Mucosa of descending colon (tissue), 3 donors: ENCODE measurements around the gene PRR13. TPM values are rescaled to one million over a fixed set of nuclear protein-coding genes. Genes with fewer than 3 reads are reported as not detected.
"Not testable (repeated sequence)": the region's sequence is repeated elsewhere in the genome, so short reads cannot be mapped to it uniquely, and the experiment has no call there.

Experiments used
- ATAC-seq: fragments of 200-7000 bp; cut with Tn5 transposase; one replicate; pipeline ENCODE4 v1.9.1; 2020; ENCODE audit warnings: mild to moderate bottlenecking, moderate library complexity
- DNase-seq, 3 donors: peaks; one replicate each; pipeline ENCODE4 v3.0.0-alpha.2; 2020
- H3K36me3 ChIP-seq: fragments of 200-600 bp; one replicate; pipeline ENCODE4 v1.8.0; 2021; ENCODE audit warnings: low read depth, mild to moderate bottlenecking
- H3K4me1 ChIP-seq: fragments of 200-600 bp; one replicate; pipeline ENCODE4 v1.8.0; 2021; ENCODE audit warnings: low read depth, mild to moderate bottlenecking
- H3K4me3 ChIP-seq: fragments of 200-600 bp; one replicate; pipeline ENCODE4 v1.8.0; 2021; ENCODE audit warnings: mild to moderate bottlenecking
- H3K9me3 ChIP-seq: fragments of 200-600 bp; one replicate; pipeline ENCODE4 v1.8.0; 2021; ENCODE audit warnings: mild to moderate bottlenecking
- intact Hi-C, 2 donors: fragments of 100-400 bp; cut with DNase I in 1 of 2; cut with micrococcal nuclease in 1 of 2; formaldehyde crosslinking; loops; one replicate each; pipeline versions ENCODE4 v1.11.0 to v1.11.1; 2022; cut with DNase I, micrococcal nuclease
- total RNA-seq, 3 donors: library from RNA; stranded (reverse); fragmentation: NEBNext Ultra II Directional in 2 of 3; extraction: Animal tissue kit (Norgen Biotek cat#: 25700) in 2 of 3; gene quantifications; one replicate each; pipeline versions ENCODE4 v1.2.1 to v1.2.4, GENCODE V29; 2021 to 2023
- TF ChIP-seq, protein P1 (sequence below): fragments of 200-600 bp; IDR thresholded peaks from one replicate; pipeline ENCODE4 v1.8.0; 2022; ENCODE audit warnings: antibody characterized with exemption, mild to moderate bottlenecking
- donor health status: DM: no; HTN: no; CAD: no; lungs with moderate emphysema.
- donor health status: DM: no; HTN: no; CAD: no.
- donor health status: DM: no; HTN: yes; CAD: no.

PRR13 gene
- total RNA-seq, 3 donors from 2014 or later: 283 to 581 (median 528) TPM

DNA sequence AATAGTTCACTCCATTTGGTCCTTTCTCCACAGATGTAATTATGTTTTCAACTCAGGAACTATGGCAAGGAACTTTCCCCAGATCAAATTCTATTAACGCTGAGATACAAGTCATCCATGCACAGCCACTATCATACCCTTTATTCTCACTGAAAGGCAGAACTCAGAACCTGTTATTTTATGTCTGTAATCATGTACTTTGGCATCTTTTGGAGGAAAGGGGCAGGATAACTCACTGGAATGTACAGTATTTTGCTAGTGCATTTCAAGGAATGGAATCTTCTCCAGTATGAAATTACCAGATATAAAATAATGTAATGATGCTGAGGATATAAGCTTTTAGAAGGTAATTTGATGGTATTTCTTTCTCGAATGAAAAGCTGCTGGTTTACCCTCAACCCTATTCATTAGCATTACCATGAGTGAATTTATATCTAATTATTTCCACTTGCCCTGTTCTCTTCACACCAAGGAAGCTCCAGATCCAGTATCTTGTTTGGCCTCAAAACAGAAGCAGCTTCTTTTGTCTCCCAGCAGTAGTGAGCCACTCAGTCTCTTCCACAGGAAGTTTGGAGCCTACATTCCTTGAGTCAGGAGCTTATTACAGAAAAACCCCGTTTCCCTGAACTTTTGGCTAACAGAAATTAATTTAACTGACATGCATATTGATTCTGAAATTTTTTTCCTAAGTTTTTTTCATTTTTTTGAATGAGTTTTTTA, 27.9 kb upstream of the PRR13 start:
- H3K9me3 ChIP-seq: no peaks in the 10 kb centered on the region
- H3K4me1 ChIP-seq: no peaks in the 10 kb centered on the region
- intact Hi-C loops: no loop called here
- DNase-seq (no peak), ATAC-seq (no peak)
- no peak overlapping the region for H3K4me3 ChIP-seq
- TF ChIP-seq, protein P1, sequence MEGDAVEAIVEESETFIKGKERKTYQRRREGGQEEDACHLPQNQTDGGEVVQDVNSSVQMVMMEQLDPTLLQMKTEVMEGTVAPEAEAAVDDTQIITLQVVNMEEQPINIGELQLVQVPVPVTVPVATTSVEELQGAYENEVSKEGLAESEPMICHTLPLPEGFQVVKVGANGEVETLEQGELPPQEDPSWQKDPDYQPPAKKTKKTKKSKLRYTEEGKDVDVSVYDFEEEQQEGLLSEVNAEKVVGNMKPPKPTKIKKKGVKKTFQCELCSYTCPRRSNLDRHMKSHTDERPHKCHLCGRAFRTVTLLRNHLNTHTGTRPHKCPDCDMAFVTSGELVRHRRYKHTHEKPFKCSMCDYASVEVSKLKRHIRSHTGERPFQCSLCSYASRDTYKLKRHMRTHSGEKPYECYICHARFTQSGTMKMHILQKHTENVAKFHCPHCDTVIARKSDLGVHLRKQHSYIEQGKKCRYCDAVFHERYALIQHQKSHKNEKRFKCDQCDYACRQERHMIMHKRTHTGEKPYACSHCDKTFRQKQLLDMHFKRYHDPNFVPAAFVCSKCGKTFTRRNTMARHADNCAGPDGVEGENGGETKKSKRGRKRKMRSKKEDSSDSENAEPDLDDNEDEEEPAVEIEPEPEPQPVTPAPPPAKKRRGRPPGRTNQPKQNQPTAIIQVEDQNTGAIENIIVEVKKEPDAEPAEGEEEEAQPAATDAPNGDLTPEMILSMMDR: no peak
- peaks cover 16% of the 10 kb centered on the region for H3K36me3 ChIP-seq

GRCh38 chr12:53414756-53415417, 26.6 kb upstream of the PRR13 start:
- H3K36me3 ChIP-seq: peaks cover 8% of the 10 kb centered on the region
- no peak overlapping the region for H3K4me3 ChIP-seq
- ATAC-seq (no peak), DNase-seq (no peak)
- H3K4me1 ChIP-seq: no peaks in the 10 kb centered on the region
- TF ChIP-seq, protein P1: no peak
- H3K9me3 ChIP-seq: no peaks in the 10 kb centered on the region
- intact Hi-C loops: no loop called here

DNA sequence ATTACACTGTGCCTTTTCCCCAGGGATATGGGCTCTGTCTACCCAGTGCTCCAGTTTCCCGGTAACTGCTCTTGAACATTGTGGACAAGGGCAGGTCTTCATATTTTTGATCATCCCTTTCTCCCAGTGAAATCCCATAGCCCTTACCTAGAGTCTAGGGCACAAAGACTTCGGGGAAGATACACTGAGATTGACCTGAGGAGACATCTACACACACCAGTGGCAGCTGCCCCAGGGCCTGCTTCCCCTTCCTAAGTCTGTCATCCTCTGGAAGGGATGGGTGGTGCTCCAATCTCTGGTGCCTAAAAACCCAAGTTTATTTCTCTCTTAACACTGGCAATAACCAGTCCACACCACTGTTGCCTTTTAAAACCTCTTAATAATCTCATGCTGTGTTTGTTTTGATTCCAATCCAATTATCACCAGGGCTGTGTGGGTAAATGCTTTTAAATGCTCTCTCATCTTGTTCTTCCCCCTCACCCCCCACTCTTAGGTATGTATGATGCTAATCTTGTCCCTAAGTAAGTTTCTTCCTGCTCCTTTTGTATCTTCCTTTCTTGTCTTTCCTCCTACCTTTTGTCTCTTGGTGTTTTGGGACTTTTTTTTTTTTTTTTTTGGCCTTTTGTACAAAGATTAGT, 25.7 kb upstream of the PRR13 start:
- H3K9me3 ChIP-seq, DNase-seq, H3K4me1 ChIP-seq, intact Hi-C loops, ATAC-seq, H3K4me3 ChIP-seq, H3K36me3 ChIP-seq: not testable (repeated sequence)

GRCh38 chr12:53417291-53417816, 24.2 kb upstream of the PRR13 start:
- H3K4me1 ChIP-seq, intact Hi-C loops, H3K4me3 ChIP-seq, DNase-seq, ATAC-seq, H3K36me3 ChIP-seq, H3K9me3 ChIP-seq: not testable (repeated sequence)

GRCh38 chr12:53418221-53418620, 23.3 kb upstream of the PRR13 start:
- TF ChIP-seq, protein P1: no peak
- H3K9me3 ChIP-seq: no peaks in the 10 kb centered on the region
- no peak for ATAC-seq
- DNase-seq: no peak
- no peak overlapping the region for H3K4me3 ChIP-seq
- intact Hi-C loops: loop anchor here in 1 of 2 donors (2.0 kb wide), 1 partner anchor 65 kb away; no protein-coding TSS in a partner anchor
- no peaks in the 10 kb centered on the region for H3K36me3 ChIP-seq
- H3K4me1 ChIP-seq: no peaks in the 10 kb centered on the region

DNA sequence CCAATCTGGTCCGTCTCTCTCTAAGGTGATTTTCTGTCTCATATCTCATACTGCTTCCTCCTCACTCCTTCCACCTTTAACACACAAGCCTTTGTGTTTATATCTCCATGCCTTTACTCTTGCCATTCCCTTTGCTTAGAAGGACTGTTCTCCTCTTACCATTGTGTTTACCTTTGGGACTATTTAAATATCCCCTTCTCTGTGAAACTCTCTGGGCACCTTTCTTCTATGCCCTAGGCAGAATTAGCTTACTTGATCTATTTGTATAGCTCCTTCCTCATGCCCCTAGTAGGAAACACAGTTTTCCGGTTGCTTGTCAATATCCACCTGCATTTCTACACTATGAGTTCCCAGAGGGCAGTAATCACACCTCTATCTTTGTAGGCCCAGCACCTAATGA, 21.8 kb upstream of the PRR13 start:
- Histone ChIP-seq H3K4me3 (no peak overlapping the region), H3K9me3 (no peaks in the 10 kb centered on the region), H3K4me1 (no peaks in the 10 kb centered on the region), H3K36me3 (no peaks in the 10 kb centered on the region)
- no peak for ATAC-seq
- no peak for DNase-seq
- intact Hi-C loops: loop anchor here (2.0 kb wide), 1 partner anchor 67 kb away; no protein-coding TSS in a partner anchor
- TF ChIP-seq, protein P1: no peak

DNA sequence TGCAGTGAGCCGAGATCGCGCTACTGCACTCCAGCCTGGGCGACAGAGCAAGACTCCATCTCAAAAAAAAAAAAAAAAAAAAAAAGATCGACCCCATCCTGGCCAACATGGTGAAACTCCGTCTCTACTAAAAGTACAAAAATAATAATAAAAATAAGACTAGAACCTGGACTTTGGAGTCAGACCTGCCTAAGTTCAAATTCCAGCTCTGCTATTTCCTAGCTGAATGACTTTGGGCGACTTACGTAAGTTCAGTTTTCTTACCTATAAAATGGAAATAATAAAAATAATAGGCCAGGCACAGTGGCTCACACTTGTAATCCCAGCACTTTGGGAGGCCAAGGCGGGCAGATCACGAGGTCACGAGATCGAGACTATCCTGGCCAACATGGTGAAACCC, 19.3 kb upstream of the PRR13 start:
- H3K36me3 ChIP-seq, H3K4me1 ChIP-seq, H3K9me3 ChIP-seq, ATAC-seq, H3K4me3 ChIP-seq, DNase-seq, intact Hi-C loops: not testable (repeated sequence)
